Stimulated activated CD4-positive, alpha-beta T cell treated with anti-CD3 and anti-CD28 coated beads, Interleukin-1b, Interleukin-23, amount 100 ng/mL, for 24 hours (primary cell): ENCODE measurements around the gene DTX4.

Experiments
- DNase-seq, 4 experiments: peaks; one replicate each; pipeline ENCODE4 v3.0.0-alpha.2; 2020; ENCODE audit warnings: low read depth in 4 of 4, low spot score in 1 of 4

The DTX4 gene

GRCh38 chr11:59189986-59190385 is 18.1 kb downstream of the DTX4 start:
- no peak for DNase-seq

DNA sequence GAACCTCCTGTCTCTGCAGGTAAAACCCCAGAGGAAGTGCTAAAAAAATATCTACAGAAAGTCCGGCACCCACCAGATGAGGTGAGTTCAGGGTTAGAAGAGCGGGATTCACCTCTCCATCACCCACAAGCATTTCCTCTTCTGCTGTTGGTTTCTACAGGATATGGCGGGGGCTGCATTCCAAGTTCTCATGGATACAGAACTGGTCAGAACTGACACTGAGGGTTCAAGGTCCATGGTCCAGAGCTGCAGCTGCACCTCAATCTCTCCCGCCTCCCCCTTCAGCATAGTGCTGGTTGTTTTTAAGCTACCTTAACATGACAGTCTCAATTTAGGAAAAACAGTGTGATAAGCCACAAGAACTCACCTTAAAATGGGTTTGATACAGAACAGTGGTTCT is 19.2 kb downstream of the DTX4 start:
- no peak for DNase-seq

- no peak for DNase-seq
Observed at GRCh38 chr11:59191890-59192289, 20.0 kb downstream of the DTX4 start.

GRCh38 chr11:59192446-59193020 is 20.6 kb downstream of the DTX4 start:
- no peak for DNase-seq

DNA sequence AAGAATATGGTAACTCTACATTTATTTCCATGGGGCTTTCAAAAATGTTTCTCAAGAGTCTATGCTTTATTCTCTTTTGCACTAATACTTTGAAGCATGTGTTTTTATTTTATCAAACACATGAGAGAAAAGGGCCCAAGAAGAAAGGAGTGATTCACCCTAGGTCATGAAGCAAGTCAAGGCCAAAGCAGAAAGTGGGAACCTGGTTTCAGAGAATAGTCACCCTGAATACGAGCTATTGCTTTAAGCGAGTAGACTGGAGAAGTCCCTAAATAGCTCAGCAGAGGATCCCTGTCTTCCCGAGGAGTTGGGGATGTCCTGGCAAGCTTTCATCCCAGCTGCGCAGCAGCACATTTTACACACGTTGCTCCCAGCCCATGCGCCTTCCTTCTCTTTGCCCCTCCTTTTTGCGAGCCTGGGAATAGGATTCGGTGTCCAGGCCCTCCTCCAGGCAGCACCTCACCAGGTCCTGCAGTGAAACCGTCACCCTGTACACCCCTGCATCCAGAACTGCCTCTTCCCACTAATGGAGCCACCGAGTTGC is 21.7 kb downstream of the DTX4 start:
- DNase-seq = no peak

GRCh38 chr11:59195586-59195985 is 23.7 kb downstream of the DTX4 start:
- no peak for DNase-seq

GRCh38 chr11:59196777-59197176 is 24.8 kb downstream of the DTX4 start:
- no peak for DNase-seq

GRCh38 chr11:59197991-59198390 is 26.1 kb downstream of the DTX4 start:
- no peak for DNase-seq

DNA sequence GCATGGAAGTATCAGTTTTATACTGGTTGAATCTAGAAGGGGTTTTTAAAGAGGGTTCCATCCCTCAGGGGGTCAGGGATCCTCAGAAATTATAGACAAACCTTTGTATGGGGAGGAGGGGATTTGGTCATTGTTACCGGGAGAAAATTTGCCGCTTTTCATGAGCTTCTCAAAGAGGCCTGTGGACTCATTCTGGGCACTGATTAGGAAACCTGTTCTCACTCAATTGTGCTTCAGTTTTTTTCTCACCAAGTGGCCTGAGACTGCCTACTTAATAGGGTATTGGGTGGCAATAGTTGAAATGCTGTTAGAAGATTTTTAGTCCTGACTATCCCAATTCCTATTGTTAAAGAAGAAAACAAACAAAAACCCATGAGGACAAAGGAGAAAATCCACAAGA is 26.8 kb downstream of the DTX4 start:
- no peak for DNase-seq

- peak in 1 of 4 experiments; percentile 20 for DNase-seq
Observed at GRCh38 chr11:59199546-59200422, 27.9 kb downstream of the DTX4 start.

DNA sequence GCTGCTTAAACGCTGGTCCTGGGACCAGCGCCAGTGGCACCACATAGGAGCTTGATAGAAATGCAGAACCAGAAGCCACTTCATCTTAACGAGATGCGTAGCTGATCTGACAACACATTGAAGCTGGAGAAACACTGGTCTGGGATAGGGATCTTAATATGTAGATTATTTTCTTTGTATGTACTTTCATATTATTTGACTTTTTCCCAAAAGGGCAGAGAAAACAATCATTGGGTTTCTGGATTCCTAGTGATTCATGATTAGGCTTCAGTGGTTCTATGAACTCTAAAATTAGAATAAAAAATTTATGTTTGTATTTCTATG is 28.5 kb downstream of the DTX4 start:
- DNase-seq = no peak

DNA sequence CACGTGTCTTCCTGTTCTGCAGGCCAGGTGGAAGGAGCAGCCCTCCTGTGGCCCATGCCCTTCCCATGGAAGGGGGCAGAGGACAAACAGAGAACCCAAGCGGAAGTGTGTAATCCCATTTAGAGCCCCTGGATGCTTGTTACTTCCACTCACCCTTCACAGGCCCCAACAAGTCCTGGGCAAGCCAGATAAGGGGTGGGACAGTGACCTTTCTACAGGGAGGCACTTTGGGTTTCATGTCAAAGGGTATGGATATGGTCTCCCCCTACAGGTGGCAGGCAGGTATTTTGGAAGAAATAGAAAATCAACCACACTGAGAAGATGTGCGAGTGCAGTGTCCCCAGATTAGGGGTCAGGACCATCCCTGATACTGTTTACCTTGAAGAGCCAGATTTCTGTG is 29.4 kb downstream of the DTX4 start:
- no peak for DNase-seq

DNA sequence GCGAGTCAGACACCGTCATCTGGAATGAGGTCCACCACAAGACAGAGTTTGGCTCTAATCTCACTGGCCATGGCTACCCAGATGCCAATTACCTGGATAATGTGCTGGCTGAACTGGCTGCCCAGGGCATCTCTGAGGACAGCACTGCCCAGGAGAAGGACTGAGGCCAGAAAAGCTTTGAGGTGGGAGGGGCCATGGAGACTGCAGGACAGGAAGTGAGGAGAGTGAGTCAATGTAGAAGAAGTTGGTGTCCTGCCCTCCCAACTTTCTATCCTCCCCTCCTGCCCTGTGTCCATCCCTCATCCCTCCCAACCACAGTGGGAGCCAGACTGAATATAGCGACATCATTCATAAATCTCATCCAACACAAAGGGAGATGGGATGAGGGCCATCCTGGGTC is 32.8 kb downstream of the DTX4 start:
- DNase-seq = no peak

- DNase-seq = no peak
Observed at GRCh38 chr11:59205648-59206047, 33.7 kb downstream of the DTX4 start.

DNA sequence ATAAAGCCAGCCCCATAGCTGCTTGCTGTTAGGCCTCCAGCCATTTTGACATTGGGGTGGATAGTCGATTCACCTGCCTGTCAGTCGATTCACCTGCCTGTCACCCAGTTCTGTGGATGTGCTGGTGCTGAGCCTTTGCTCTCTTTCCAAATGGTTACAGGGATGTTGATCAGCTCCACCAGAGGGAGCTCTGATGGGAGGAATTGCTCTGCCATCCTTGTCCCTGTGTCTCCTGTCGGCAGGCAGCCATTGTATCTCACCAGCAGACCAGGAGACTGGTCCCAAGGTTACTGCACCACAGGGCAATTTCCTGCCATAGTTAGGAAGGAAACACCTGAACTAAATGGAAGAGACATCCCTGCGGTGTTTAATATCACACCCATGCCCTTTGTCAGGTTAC is 34.7 kb downstream of the DTX4 start:
- DNase-seq = no peak

DNA sequence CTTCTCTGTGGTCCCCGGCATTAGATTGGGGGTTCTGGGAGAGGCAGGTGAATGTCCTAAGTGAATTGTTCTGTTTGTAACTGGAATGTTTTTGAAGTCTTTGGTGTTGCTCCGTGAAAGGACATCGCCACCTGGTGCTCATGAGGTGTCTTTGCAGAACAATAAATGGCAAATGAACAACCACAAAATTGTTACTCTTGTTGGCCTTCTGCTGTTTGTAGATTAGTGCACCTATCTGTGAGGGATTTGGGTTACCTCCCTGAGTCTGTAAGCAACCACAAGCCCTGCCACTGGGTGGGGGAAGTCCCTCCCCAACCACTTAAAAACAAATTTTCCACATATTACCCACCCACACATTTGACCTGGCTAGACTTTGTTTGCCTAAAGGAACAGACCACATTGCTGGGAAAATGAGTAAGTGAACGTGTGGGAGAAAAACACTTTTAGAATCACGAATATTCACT is 36.1 kb downstream of the DTX4 start:
- DNase-seq = peak in 3 of 4 experiments; percentile 9 to 28 (median 17)

DNA sequence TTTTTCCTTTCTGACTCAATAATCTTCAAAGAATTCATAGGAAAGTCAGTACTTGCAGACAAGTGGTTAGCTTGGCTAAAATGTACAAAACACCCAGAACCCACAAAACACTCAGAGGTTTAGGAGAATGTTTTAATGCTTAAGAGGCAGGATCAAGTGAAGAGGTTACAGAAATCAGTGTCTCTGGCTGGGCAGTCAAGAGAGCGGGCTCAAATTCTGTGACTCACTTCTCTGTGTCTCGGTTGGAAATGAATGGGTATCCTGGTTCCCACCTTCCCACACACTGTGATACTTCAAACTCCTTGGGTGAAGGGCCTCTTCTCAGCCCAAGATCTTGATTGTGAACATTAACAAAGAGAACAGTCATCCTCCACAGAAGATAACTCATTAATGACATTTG is 37.0 kb downstream of the DTX4 start:
- DNase-seq = no peak

GRCh38 chr11:59212222-59212621 is 40.3 kb downstream of the DTX4 start:
- DNase-seq = no peak

GRCh38 chr11:59212744-59213631 is 41.1 kb downstream of the DTX4 start, which contains the start of gene MPEG1:
MPEG1 (minus strand) TSS chr11:59212927; CDS start chr11:59212865, 62 bp downstream.
- no peak for DNase-seq

DNA sequence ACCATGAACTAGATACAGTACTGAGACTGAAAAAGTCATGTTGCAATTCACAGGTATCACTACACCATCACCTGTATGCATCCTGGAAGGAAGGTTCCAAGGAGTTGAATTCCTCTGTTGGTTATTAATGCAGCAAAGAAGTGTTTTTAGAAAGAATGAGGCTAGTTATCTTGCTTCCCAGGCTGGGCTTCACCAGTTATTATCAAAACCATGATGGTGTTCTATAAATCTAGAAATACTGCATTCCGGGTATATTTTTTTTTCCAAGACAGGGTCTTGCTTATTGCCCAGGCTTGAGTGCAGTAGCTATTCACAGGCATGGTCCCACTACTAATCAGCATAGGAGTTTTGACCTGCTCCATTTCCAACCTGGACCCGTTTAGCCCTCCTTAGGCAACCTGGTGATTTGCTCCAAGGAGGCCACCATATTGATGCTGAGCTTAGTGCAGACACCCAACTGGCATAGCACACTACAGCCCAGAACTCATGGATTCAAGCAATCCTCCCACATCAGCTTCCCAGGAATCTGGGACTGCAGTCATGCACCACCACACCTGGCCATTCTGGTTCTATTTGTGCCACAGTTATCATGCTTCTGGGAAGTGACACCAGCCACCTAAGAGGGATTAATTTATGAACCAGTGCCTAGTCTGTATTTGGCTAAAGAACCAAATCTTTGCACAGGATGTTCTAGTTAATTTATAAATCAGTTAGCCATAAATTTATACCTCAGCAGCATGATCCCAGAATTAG is 42.4 kb downstream of the DTX4 start:
- DNase-seq = no peak
